ENCODE data around the gene EIF3D. TPM values are rescaled to one million over a fixed set of nuclear protein-coding genes. Genes with fewer than 3 reads are reported as not detected.

EIF3D gene
- total and polyA plus RNA-seq, 2 of the 13 experiments (the other 11 are each of a cell fraction or from before 2014, with no cell fraction given), result 118 to 274 TPM

DNA sequence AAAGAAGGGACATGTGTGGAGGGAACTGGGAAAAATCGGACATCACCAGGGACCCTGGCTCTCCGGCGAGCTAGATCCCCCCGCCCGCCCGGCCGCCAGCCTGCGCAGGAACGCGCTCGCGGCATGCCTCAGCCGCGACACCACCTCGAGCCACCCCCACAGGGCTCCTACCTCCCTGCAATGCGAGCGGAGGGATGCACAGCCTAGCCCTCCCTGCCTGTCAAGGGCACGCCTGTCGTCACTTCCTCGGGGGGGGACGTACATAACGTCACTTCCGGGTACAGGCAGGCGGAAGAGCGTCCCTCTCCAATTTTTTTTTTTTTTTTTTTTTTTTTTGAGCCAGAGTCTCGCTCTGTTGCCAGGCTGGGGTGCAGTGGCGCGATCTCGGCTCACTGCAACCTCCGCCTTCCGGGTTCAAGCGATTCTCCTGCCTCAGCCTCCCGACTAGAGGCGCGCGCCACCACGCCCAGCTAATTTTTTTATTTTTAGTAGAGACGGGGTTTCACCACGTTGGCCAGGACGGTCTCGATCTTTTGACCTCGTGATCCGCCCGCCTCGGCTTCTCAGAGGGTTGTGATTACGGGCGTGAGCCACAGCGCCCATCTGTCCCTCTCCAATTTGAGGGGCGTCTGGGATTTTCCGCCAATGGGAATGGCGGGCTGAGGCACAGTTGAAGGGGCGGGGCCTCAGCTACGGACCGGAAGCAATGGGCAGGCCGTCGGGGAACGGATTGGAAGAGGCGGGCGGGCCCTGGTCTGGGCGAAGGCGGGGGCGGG lies 47.4 kb downstream of the EIF3D start, which contains the start of gene TXN2 (continued):
- TF ChIP-seq, protein P1, sequence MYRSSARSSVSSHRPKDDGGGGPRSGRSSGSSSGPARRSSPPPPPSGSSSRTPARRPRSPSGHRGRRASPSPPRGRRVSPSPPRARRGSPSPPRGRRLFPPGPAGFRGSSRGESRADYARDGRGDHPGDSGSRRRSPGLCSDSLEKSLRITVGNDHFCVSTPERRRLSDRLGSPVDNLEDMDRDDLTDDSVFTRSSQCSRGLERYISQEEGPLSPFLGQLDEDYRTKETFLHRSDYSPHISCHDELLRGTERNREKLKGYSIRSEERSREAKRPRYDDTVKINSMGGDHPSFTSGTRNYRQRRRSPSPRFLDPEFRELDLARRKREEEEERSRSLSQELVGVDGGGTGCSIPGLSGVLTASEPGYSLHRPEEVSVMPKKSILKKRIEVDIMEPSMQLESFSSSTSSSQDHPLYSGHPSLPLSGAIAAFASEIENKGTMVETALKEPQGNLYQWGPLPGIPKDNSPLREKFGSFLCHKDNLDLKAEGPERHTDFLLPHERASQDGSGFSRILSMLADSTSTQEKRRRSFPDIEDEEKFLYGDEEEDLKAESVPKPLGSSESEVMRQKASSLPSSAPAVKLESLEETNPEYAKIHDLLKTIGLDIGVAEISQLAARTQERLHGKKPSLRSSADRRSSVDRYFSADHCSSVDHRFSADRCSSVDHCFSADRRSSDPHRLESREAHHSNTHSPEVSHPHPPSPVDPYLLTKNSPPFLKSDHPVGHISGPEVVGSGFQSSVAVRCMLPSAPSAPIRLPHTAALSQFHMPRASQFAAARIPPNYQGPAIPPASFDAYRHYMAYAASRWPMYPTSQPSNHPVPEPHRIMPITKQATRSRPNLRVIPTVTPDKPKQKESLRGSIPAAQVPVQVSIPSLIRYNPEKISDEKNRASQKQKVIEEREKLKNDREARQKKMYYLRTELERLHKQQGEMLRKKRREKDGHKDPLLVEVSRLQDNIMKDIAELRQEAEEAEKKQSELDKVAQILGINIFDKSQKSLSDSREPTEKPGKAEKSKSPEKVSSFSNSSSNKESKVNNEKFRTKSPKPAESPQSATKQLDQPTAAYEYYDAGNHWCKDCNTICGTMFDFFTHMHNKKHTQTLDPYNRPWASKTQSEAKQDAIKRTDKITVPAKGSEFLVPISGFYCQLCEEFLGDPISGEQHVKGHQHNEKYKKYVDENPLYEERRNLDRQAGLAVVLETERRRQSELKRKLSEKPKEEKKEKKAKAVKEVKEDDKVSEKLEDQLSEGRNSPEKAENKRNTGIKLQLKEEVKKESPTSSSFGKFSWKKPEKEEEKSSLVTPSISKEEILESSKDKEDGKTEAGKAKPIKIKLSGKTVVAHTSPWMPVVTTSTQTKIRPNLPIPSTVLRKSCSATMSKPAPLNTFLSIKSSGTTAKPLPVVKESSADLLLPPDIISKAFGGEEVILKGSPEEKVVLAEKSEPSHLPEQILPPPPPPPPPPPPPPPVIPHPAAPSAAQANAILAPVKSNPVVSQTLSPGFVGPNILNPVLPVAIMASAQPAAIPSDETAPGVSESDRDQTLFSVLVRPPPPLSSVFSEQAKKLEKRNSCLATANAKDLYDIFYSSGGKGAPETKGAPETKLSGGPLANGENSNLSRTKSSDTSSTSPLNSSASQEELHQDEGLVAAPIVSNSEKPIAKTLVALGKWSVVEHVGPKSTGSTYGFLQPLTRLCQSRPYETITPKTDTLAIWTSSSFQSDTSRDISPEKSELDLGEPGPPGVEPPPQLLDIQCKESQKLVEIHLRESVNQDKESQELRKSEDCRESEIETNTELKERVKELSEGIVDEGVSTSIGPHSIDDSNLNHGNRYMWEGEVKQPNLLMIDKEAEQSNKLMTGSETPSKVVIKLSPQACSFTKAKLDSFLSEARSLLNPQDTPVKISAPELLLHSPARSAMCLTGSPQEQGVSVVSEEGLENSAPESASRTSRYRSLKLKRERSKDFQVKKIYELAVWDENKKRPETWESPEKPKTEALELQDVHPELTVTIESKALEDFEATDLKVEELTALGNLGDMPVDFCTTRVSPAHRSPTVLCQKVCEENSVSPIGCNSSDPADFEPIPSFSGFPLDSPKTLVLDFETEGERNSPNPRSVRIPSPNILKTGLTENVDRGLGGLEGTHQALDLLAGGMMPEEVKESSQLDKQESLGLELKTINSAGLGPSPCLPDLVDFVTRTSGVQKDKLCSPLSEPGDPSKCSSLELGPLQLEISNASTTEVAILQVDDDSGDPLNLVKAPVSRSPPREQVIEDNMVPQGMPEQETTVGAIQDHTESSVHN (CRISPR knock-in tag; IDR thresholded peaks at IDR 0.05), result no peak
- TF ChIP-seq KDM4B (CRISPR knock-in tag; IDR thresholded peaks at IDR 0.05), result 0 out of 2 replicates have a peak, but pooled peaks have one; percentile 34
- peak; percentile 73 for TF ChIP-seq HNF1B (CRISPR knock-in tag; IDR thresholded peaks at IDR 0.05)
- TF ChIP-seq, protein P2, sequence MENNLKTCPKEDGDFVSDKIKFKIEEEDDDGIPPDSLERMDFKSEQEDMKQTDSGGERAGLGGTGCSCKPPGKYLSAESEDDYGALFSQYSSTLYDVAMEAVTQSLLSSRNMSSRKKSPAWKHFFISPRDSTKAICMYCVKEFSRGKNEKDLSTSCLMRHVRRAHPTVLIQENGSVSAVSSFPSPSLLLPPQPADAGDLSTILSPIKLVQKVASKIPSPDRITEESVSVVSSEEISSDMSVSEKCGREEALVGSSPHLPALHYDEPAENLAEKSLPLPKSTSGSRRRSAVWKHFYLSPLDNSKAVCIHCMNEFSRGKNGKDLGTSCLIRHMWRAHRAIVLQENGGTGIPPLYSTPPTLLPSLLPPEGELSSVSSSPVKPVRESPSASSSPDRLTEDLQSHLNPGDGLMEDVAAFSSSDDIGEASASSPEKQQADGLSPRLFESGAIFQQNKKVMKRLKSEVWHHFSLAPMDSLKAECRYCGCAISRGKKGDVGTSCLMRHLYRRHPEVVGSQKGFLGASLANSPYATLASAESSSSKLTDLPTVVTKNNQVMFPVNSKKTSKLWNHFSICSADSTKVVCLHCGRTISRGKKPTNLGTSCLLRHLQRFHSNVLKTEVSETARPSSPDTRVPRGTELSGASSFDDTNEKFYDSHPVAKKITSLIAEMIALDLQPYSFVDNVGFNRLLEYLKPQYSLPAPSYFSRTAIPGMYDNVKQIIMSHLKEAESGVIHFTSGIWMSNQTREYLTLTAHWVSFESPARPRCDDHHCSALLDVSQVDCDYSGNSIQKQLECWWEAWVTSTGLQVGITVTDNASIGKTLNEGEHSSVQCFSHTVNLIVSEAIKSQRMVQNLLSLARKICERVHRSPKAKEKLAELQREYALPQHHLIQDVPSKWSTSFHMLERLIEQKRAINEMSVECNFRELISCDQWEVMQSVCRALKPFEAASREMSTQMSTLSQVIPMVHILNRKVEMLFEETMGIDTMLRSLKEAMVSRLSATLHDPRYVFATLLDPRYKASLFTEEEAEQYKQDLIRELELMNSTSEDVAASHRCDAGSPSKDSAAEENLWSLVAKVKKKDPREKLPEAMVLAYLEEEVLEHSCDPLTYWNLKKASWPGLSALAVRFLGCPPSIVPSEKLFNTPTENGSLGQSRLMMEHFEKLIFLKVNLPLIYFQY (CRISPR knock-in tag; IDR thresholded peaks at IDR 0.05; ENCODE audit: borderline replicate concordance), result no peak
- TF ChIP-seq ZNF552 (CRISPR knock-in tag; IDR thresholded peaks at IDR 0.05; ENCODE audit: borderline replicate concordance), result no peak; the same call in 1 of the 2 replicates
- TF ChIP-seq KAT2B (IDR thresholded peaks at IDR 0.05; ENCODE audit: borderline replicate concordance, low read depth, low read length), result no peak
